K562 (cell line): ENCODE data around the gene C4orf54. TPM values are rescaled to one million over a fixed set of nuclear protein-coding genes. Genes with fewer than 3 reads are reported as not detected.

Source experiments
- ATAC-seq: fragments of 200-7000 bp; cut with Tn5 transposase; 3 replicates; pipeline ENCODE4 v1.9.1; 2020; ENCODE audit warnings: moderate library complexity
- BruUV-seq: library from RNA; stranded (reverse); fragments of 400-500 nt; replicated peaks from 2 replicates; lab custom pipeline; 2021; lab: Mats Ljungman, UMichigan
- CTCF ChIA-PET: fragments of 300-600 bp; formaldehyde crosslinking; extraction: SDS; loops from one replicate; lab custom pipeline; 2021; ENCODE audit warnings: low intra/inter-chr PET ratio; lab: Yijun Ruan, JAX
- POLR2A ChIA-PET: fragments of 300-600, 350-650 bp; sonication (Branson Sonifier 250); formaldehyde crosslinking; extraction: SDS; loops from one replicate; lab custom pipeline; 2021; ENCODE audit warnings: antibody characterized with exemption, inconsistent platforms; lab: Yijun Ruan, JAX
- DNase-seq, 4 experiments: peaks; one replicate each; pipeline versions ENCODE4 v3.0.0 to v3.0.0-alpha.2; 2011 to 2018; ENCODE audit warnings: low spot score in 3 of 4, mixed read lengths in 3 of 4; ENCODE audit errors: extremely low read depth in 1 of 4
- FAIRE-seq: peaks from 2 replicates; lab custom pipeline; 2011; peaks lifted over from hg19 to GRCh38; lab: Jason Lieb, UNC
- H2AFZ ChIP-seq: 2 replicates; pipeline ENCODE4 v1.6.0; 2011; ENCODE audit warnings: low read depth, low read length, control low read depth, inconsistent platforms
- H3K27ac ChIP-seq: fragments of 200-600 bp; 3 replicates; pipeline ENCODE4 v1.8.0; 2011; ENCODE audit warnings: low read depth, mild to moderate bottlenecking, control low read depth, inconsistent platforms, low read length, moderate library complexity, mixed read lengths; ENCODE audit errors: extremely low read depth
- H3K27me3 ChIP-seq, 2 experiments: fragments of 300-600 bp in 1 of 2; 2 replicates in 1 of 2; 3 replicates in 1 of 2; pipeline versions ENCODE4 v1.6.0 to v1.8.0; 2011; ENCODE audit warnings: inconsistent platforms in 2 of 2, low read length in 2 of 2, mild to moderate bottlenecking in 1 of 2, mixed read lengths in 1 of 2, moderate library complexity in 1 of 2; ENCODE audit not compliant: control insufficient read depth in 2 of 2, insufficient read depth in 2 of 2
- H3K36me3 ChIP-seq: fragments of 300-600 bp; 3 replicates; pipeline ENCODE4 v1.8.0; 2011; ENCODE audit warnings: mild to moderate bottlenecking, low read length, inconsistent platforms; ENCODE audit not compliant: control insufficient read depth, insufficient read depth
- H3K4me1 ChIP-seq, 2 experiments: fragments of 200-600 bp in 1 of 2; replicated peaks in 1 of 2; 2 replicates in 1 of 2; 3 replicates in 1 of 2; pipeline versions ENCODE4 v1.5.1 to v1.8.0; 2011; ENCODE audit warnings: inconsistent platforms in 2 of 2, low read length in 2 of 2, mild to moderate bottlenecking in 1 of 2, mixed read lengths in 1 of 2, moderate library complexity in 1 of 2; ENCODE audit not compliant: control insufficient read depth in 2 of 2, insufficient read depth in 2 of 2
- H3K4me2 ChIP-seq: 2 replicates; pipeline ENCODE4 v1.6.1; 2011; ENCODE audit warnings: low read length, control low read depth, inconsistent platforms, mixed read lengths; ENCODE audit not compliant: insufficient read depth
- H3K4me3 ChIP-seq: fragments of 200-600 bp; sonication (generic), shearing (Covaris generic); 2 replicates; pipeline ENCODE4 v1.5.1; 2016; ENCODE audit warnings: control low read depth, inconsistent platforms
- H3K79me2 ChIP-seq: fragments of 200-600 bp; 3 replicates; pipeline ENCODE4 v1.8.0; 2011; ENCODE audit warnings: low read length, inconsistent platforms; ENCODE audit not compliant: control insufficient read depth, insufficient read depth
- H3K9ac ChIP-seq, 2 experiments: 2 replicates each; pipeline versions ENCODE4 v1.6.0 to v1.6.1; 2011; ENCODE audit warnings: low read depth in 2 of 2, low read length in 2 of 2, control low read depth in 1 of 2, inconsistent platforms in 1 of 2, mild to moderate bottlenecking in 1 of 2, mixed read lengths in 1 of 2; ENCODE audit not compliant: insufficient read depth in 1 of 2
- H3K9me1 ChIP-seq: one replicate; pipeline ENCODE4 v1.6.0; 2011; ENCODE audit warnings: inconsistent platforms, mild to moderate bottlenecking, low read length, moderate library complexity; ENCODE audit not compliant: control insufficient read depth, insufficient read depth
- H3K9me3 ChIP-seq: replicated peaks from 2 replicates; pipeline ENCODE4 v1.5.1; 2011; ENCODE audit warnings: low read depth, low read length, inconsistent platforms; ENCODE audit not compliant: control insufficient read depth, insufficient read depth
- H4K20me1 ChIP-seq: replicated peaks from 2 replicates; pipeline ENCODE4 v1.6.1; 2011; ENCODE audit warnings: low read length, inconsistent platforms, mixed read lengths; ENCODE audit not compliant: control insufficient read depth, insufficient read depth
- BMI1 ChIP-seq: fragments of 150-350 bp; IDR thresholded peaks from 2 replicates; pipeline ENCODE4 v1.6.1; 2014; ENCODE audit warnings: low read length
- CTBP1 ChIP-seq: fragments of 450-650 bp; IDR thresholded peaks from 2 replicates; pipeline ENCODE4 v1.6.1; 2016; ENCODE audit warnings: borderline replicate concordance
- MIER1 ChIP-seq: fragments of 450-650 bp; IDR thresholded peaks from 2 replicates; pipeline ENCODE4 v1.6.1; 2016; ENCODE audit warnings: antibody characterized with exemption, mild to moderate bottlenecking, low read depth
- NFYB ChIP-seq: IDR thresholded peaks from 2 replicates; pipeline ENCODE4 v1.6.1; 2011; ENCODE audit warnings: mild to moderate bottlenecking, moderate library complexity; ENCODE audit not compliant: insufficient read length; ENCODE audit errors: extremely low read depth
- TCF3 ChIP-seq: sonication (generic); formaldehyde crosslinking; IDR thresholded peaks from 2 replicates; pipeline ENCODE4 v1.4.0; 2020; ENCODE audit warnings: mild to moderate bottlenecking, missing genetic modification reagents
- ZHX1 ChIP-seq: fragments of 150-350 bp; conservative IDR thresholded peaks from 2 replicates; pipeline ENCODE4 v1.6.1; 2014; ENCODE audit warnings: low read length
- ZNF212 ChIP-seq: fragments of 450-650 bp; formaldehyde crosslinking; IDR thresholded peaks from 2 replicates; pipeline ENCODE4 v1.4.0; 2020; ENCODE audit warnings: mild to moderate bottlenecking
- WGBS: fragments of 100-300 bp; shearing (Covaris generic); methylation state at CpG from one replicate; pipeline ENCODE4 v1.1.6; 2016; ENCODE audit warnings: low coverage, mixed read lengths; ENCODE audit not compliant: insufficient coverage; ENCODE audit errors: missing lambda C conversion rate; 5-methylcytosine and 5-hydroxymethylcytosine counted together
- in situ Hi-C: fragments of 300-500 bp; cut with MboI; formaldehyde crosslinking; loops from 4 replicates; pipeline ENCODE4 v1.15.0; 2018; ENCODE audit warnings: inconsistent platforms, mixed read lengths
- intact Hi-C: fragments of 100-400 bp; cut with micrococcal nuclease; formaldehyde crosslinking; loops from 2 replicates; pipeline ENCODE4 v1.14.2; 2022
- polyA plus RNA-seq, 8 experiments: library from polyadenylated mRNA; depleted of rRNA in 4 of 8; stranded (reverse) in 5 of 8; unstranded in 3 of 8; fragments of >200 nt; fragmentation: Nextera tagmentation in 2 of 8; fragmentation: Illumina TruSeq in 1 of 8; extraction: Ambion mirVana in 2 of 8; extraction: Trizol in 1 of 8; gene quantifications; 2 replicates each; pipeline versions ENCODE4 v1.2.1 to v1.2.3, GENCODE V29; 2011 to 2014; ENCODE audit warnings: inconsistent platforms in 1 of 8, missing spikeins in 1 of 8
- total RNA-seq, 7 experiments: library from RNA; depleted of rRNA in 6 of 7; stranded (reverse); fragments of >200 nt in 6 of 7; fragmentation: Illumina TruSeq in 2 of 7; extraction: Trizol in 2 of 7; gene quantifications; 2 replicates each; pipeline versions ENCODE4 v1.2.1 to v1.2.3, GENCODE V29; 2011 to 2021; ENCODE audit warnings: low replicate concordance in 1 of 7
- TF ChIP-seq, protein P1 (sequence below): IDR thresholded peaks from 2 replicates; pipeline ENCODE4 v1.6.1; 2012; ENCODE audit warnings: low read depth, low read length, improper control_type of control experiment, borderline replicate concordance

Gene C4orf54
- total and polyA plus RNA-seq, 9 of the 15 experiments (the other 6 are each of a cell fraction or from before 2014, with no cell fraction given): not detected

DNA sequence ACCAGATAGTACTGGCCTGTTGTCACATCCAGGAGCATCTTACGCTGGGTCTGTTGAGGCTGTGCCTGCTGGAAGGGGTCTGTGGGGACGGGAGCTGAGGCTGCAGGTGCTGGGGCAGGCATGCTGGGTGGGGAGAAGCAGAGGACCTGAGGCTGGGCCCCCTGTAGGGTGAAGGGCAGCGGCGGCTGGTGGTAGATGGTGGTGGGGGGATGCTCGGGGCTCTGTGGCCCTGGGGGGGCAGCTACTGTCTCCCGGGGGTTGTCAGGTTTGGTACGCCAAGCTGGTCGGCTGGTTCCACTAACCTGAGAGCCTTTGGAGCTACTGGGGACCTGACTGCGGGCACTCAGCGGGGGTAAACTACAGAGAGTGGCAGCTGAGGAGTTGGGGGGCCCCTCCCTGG lies 7.8 kb downstream of the C4orf54 start:
- no peaks in the 10 kb centered on the region for H3K36me3 ChIP-seq
- H3K9me1 ChIP-seq: no peaks in the 10 kb centered on the region
- H4K20me1 ChIP-seq: no peaks in the 10 kb centered on the region; the same call in 1 of the 2 replicates
- ChIA-PET CTCF (no interaction called here), POLR2A (interaction anchor here (0.6 kb wide), 1 partner anchor 174 kb away, joined by 3 read pairs; no protein-coding TSS in a partner anchor)
- BruUV-seq: no TSS peak
- ATAC-seq (no peak), FAIRE-seq (no peak), DNase-seq (no peak)
- in situ Hi-C loops (no loop called here), intact Hi-C loops (no loop called here)
- H3K79me2 ChIP-seq: no peaks in the 10 kb centered on the region
- no peak overlapping the region for H2AFZ ChIP-seq
- no peak for TF ChIP-seq NFYB
- TF ChIP-seq BMI1: no peak
- no peak for TF ChIP-seq CTBP1
- TF ChIP-seq ZNF212 (CRISPR knock-in tag): no peak
- no peak for TF ChIP-seq ZHX1
- TF ChIP-seq MIER1: no peak
- TF ChIP-seq TCF3 (CRISPR knock-in tag): no peak
- TF ChIP-seq, protein P1, sequence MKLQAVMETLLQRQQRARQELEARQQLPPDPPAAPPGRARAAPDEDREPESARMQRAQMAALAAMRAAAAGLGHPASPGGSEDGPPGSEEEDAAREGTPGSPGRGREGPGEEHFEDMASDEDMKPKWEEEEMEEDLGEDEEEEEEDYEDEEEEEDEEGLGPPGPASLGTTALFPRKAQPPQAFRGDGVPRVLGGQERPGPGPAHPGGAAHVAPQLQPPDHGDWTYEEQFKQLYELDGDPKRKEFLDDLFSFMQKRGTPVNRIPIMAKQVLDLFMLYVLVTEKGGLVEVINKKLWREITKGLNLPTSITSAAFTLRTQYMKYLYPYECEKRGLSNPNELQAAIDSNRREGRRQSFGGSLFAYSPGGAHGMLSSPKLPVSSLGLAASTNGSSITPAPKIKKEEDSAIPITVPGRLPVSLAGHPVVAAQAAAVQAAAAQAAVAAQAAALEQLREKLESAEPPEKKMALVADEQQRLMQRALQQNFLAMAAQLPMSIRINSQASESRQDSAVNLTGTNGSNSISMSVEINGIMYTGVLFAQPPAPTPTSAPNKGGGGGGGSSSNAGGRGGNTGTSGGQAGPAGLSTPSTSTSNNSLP: no peak
- H3K9ac ChIP-seq: no peak overlapping the region
- no peak overlapping the region for H3K27ac ChIP-seq
- peaks cover 0 to 20% of the 10 kb centered on the region in 2 experiments; a peak in 2 of 5 replicates for H3K4me1 ChIP-seq
- H3K4me2 ChIP-seq: no peak overlapping the region
- H3K4me3 ChIP-seq: no peak overlapping the region
- no peaks in the 10 kb centered on the region for H3K9me3 ChIP-seq
- WGBS: 9% methylated on average over 4 of the region's 10 CpGs
- peaks cover 41 to 55% of the 10 kb centered on the region in 2 experiments for H3K27me3 ChIP-seq
